C1 segment of cervical spinal cord (tissue), 14 donors: ENCODE data around the gene MRPL53.
A peak's percentile ranks its signal among the peaks of the same experiment; 100 is the strongest.
"Not testable (repeated sequence)": the region's sequence is repeated elsewhere in the genome, so short reads cannot be mapped to it uniquely, and the experiment has no call there.

Source experiments
- DNase-seq, 14 donors: peaks; one replicate each; lab custom pipeline; 2025; lab: John Stamatoyannopoulos, UW

MRPL53 gene

DNA sequence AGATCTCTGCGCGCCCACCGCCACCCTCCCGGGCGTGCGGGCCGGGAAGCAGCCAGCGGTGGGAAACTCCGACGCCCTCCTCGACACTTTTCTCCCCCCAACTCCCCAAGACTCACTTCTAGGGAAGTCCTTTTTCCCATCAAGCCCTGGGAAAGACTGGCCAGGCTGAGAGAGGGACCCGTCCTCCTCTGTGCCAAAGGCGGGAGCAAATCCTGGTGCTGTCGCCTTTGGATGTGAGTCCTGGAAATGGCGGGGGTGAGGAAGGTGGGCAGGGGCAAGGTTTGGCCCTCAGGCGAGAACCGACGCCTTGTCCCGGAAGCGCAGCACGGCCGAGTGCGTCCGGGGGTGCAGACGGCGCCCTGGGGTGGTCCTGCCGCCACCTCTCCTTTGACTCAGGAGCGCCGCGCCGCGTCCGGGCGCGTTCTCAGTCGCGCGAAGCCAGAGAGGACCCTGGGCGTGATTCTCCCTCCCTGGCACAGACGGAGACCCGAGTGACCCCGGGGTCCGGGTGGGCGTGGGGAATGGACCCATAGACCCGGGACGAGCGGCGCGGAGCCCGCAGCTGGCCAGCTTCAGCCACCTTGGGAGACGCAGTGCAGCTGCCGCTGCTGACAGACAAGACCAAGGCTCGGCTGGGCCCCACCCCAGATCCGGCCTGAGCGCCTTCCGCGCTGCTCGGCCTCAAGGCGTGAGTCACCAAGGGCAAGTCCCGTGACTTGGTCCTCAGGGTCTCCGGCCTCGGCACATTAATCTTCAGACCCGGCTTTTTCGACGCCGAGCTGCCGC is 30.4 kb upstream of the MRPL53 start:
- DNase-seq = peak in 1 of 14 donors; percentile 5

GRCh38 chr2:74502147-74502719 is 29.8 kb upstream of the MRPL53 start:
- DNase-seq = no peak

GRCh38 chr2:74501335-74502071 is 29.0 kb upstream of the MRPL53 start:
- DNase-seq = no peak

DNA sequence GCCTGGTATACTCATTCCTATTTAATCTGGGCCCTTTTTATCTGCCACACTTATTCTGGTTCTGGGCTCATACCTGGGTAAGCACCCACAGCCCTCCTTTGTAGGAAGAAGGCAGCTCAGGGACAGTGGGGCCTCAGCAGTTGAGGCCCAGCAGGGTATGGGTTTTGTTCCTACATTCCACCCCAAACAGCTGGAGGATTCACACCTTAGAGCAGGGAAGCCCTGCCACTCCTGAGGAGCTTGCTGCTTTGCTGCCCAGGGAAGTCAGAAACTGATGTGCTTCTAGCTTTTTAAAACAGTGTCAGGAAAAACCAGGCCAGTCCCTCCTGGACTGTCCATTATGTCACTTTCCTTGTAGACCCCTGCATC is 28.1 kb upstream of the MRPL53 start:
- DNase-seq = no peak

GRCh38 chr2:74499940-74500577 is 27.6 kb upstream of the MRPL53 start:
- DNase-seq = no peak

DNA sequence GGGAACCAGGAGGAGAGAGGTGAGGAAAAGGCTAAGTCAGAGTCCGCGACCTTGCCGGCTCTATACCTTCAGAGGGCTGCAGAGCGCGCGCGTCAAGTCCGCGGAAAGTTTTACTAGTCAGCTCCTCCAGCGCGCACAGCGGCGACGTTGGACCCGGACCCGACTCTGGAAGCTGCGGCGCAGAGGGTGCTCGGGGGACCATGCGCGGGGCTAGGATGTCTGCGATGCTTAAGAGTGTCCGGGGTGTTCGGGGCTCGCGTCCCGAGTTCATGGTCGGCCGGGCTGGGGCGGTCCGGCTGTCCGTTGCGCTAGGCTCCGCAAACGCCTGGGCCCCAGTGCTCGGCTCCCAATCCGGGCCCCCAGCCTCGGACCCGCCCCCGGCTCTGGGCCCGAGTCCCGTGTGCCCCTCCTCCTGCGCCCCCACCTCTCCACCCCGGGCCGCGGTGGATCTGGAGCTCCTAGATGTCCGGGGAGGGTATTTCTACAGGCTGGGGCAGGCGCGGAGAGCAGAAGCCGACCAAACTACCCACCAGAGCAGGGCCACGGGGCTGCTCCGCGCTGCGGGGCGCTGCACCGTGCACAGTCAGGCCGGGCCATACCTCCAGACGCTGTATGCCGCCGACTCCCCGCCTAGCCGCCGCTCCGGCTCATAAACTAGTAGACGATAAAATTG is 26.9 kb upstream of the MRPL53 start, which contains the start of gene LBX2:
LBX2 (minus strand) TSS at position 337 of the 673 bp plus-strand sequence; CDS start at position 271, 66 bp downstream.
- no peak for DNase-seq

GRCh38 chr2:74498500-74499266 is 26.2 kb upstream of the MRPL53 start:
- DNase-seq = no peak

DNA sequence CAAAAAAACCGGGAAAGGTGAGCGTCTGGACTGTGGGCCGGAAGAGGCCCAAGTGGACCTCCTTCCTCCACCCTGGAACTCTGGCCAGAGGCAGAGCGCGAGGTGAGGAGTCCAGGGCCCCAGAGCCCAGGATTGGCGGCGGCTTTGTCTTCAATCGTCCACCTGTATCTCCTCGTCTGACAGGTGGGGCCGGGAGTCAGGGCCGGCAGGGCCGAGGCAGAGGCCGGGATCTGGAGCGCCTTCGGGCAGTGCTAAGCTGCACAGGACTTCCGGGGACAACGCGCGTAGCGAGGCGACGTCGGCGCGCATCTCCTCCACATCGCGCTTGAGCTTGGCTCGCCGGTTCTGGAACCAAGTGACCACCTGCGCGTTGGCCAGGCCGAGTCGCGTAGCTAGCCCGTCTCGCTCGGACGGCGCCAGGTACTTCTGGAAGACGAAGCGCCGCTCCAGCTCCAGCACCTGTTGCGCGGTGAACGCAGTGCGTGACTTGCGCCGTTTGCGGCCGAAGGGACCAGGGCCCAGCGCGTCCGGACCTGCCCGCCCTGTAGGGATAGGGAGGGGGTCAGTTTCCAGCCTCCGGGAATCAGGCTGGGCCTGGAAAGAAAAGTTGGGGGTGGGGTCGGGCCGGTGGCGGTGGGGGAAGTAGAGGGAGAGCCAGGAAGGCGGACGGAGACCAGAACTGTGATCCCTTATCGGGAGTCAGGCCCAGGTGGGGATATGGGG is 25.5 kb upstream of the MRPL53 start:
- no peak for DNase-seq

DNA sequence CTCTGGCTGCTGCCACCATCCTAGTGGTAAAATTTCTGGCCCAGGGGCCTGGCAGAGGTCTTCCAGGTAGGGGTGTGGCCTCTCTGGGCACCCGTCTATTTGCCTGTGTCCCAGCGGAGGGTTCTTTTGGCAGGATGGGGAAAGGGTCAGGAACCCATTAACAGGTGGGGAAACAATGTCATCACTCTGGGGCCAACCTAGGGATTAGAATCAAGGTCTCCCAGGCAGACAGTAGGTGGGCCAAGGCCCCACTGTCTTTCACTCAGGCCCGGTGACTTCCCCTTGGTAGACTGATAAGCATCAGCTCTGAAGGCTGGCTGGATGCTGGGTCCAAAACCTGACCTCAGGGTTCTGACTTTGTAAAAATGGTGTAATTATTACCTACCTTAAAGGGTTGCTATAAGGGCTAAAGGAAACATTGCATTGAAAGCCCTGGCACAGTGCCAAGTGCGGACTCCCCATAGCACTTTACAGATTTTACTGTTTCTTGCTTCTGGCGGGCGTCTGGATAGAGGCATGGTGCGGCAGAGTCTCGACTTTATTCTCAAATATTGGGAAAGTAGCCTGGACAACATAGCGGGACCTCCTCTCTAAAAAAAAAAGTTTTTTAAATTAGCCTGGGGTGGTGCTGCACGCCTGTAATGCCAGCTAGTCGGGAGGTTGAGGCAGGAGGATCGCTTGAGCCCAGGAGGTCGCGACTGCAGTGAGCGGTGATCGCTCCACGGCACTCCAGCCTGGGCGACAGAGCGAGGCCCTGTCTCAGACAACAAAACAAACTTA is 24.7 kb upstream of the MRPL53 start:
- no peak for DNase-seq

GRCh38 chr2:74495440-74495839 is 23.0 kb upstream of the MRPL53 start:
- DNase-seq = no peak

DNA sequence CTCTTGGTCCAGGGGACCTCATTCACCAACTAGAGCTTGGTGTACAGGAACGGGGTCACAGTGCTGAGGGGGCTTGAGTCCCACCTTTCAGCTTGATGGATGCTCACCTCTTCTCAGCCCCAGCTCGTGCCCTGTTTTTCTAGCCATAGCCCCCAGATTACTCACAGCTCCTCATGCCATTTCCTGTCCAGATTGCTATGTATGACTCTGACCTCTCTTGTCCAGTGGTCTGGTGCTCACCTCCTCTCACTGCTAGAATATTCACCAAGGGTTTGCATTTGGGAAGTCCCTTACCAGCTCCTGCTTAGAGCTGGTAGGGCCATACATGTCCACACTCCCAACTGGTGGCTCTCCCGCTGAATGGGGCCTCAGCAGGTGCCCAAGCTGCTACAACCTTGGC is 21.1 kb upstream of the MRPL53 start:
- no peak for DNase-seq

DNA sequence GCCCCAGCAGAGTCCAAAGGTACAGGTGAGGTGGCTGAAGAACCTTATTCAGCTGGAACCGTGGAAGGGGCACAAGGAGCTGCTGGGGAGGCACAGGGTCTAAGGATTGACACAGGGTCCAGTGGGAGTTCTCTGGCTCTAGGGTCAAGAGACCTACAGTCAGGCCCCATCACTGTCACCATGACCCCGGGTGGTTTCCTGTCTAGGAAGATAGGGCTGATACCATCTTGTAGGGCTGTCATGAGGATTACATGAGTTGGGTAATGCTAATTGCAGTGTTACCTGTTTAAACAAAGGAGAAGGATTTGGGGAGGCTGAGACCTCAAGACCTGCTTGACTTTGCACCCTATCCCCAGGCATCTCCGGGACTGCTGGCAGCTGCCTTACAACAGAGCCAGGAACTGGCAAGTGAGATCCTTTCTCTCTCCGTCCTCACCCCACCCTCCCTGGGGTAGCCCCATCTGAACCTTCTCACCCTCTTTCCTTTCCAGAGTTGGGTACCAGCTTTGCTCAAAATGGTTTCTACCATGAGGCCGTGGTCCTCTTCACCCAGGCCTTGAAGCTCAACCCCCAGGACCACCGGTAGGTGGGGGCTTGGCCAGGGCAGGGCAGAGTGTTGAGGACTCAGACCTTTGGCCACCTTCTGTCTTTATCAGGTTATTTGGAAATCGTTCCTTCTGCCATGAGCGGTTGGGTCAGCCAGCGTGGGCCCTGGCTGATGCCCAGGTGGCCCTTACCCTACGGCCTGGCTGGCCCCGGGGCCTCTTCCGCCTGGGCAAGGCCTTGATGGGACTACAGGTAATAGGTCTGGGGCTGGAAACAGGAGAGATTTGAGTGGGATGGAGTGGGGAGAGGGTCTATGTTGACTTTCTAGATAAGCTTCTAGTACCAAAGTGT is 19.4 kb upstream of the MRPL53 start:
- no peak for DNase-seq

DNA sequence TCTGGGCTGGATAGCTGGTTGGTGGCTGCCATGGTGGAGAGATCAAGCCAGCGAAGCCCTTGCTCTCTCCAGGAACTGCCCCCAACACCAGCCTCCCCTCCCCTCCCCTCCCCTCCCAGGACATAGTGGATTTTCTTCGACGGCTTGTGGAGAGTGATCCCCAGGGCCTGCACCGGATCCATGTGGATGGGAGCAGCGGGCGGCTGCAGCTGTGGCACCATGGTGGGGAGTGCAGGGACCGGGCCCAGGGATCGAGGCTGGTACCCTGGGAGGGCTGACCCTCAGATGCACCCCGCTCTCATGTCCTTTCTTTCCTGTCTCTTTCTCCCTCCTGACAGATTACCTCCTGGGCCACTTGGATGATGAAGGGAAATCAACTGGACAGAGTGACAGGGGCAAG is 17.4 kb upstream of the MRPL53 start:
- no peak for DNase-seq

GRCh38 chr2:74488643-74489481 is 16.4 kb upstream of the MRPL53 start:
- no peak for DNase-seq

DNA sequence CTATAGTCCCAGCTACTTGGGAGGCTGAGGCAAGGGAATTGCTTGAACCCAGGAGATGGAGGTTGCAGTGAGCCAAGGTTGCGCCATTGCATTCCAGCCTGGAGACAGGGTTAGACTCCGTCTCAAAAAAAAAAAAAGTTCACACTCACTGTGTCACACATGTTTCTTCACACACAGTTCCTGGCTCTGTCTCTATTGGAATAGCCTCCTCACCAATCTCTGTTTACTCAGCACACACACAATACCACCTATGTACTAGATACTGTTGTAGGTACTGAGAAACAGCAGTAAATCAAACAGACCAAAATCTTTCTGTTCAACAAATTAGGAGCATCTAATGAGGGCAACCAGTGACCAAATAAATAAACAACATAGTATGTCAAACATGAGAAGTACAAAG is 13.7 kb upstream of the MRPL53 start:
- no peak for DNase-seq

DNA sequence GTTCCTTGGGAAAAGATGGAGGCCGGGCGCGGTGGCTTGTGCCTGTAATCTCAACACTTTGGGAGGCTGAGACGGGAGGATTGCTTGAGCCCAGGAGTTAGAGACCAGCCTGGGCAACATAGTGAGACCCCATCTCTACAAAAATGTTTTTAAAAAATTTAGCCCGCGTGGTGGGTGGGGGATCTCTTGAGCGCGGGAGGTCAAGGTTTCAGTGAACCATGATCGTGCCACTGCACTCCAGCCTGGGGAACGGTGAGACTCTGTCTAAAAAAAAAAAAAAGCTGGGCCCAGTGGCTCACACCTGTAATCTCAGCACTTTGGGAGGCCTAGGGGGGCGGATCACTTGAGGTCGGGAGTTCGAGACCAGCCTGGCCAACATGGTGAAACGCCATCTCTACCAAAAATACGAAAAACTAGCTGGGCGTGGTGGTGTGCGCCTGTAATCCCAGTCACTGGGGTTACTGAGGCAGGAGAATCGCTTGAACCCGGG is 11.2 kb upstream of the MRPL53 start:
- DNase-seq = not testable (repeated sequence)
